Esophagus (tissue), 2 donors: Measurements from ENCODE around the gene OR9Q2. TPM values are rescaled to one million over a fixed set of nuclear protein-coding genes. Genes with fewer than 3 reads are reported as not detected.

ENCODE experiments used
- polyA plus RNA-seq, 2 donors: library from polyadenylated mRNA; stranded (reverse); fragments of 200-250 nt; gene quantifications; one replicate each; pipeline ENCODE4 v1.2.3, GENCODE V29; 2013
- donor health status: healthy with polysubstance abuse.
- donor health status: Bipolar disorder and iron deficiency.

Gene OR9Q2
- polyA plus RNA-seq, 2 donors = not detected

Other genes with a start within 250 kb of the OR9Q2 start
- not detected for gene OR9Q1, start 165.2 kb upstream of the OR9Q2 start, polyA plus RNA-seq
- gene OR6Q1, start 158.1 kb upstream of the OR9Q2 start, polyA plus RNA-seq = not detected
- not detected for gene OR9I1, start 63.5 kb upstream of the OR9Q2 start, polyA plus RNA-seq
- not detected for gene OR1S2, start 15.1 kb downstream of the OR9Q2 start, polyA plus RNA-seq
- not detected for gene OR1S1, start 23.6 kb downstream of the OR9Q2 start, polyA plus RNA-seq
- gene OR10Q1, start 39.8 kb downstream of the OR9Q2 start, polyA plus RNA-seq = not detected
- not detected for gene OR10W1, start 79.2 kb downstream of the OR9Q2 start, polyA plus RNA-seq
- gene OR5B17, start 170.0 kb downstream of the OR9Q2 start, polyA plus RNA-seq = not detected
- gene OR5B3, start 217.8 kb downstream of the OR9Q2 start, polyA plus RNA-seq = not detected
- gene OR5B2, start 239.1 kb downstream of the OR9Q2 start, polyA plus RNA-seq = not detected